ENCODE data around the gene INO80. TPM values are rescaled to one million over a fixed set of nuclear protein-coding genes. Genes with fewer than 3 reads are reported as not detected.
"Not testable (repeated sequence)": the region's sequence is repeated elsewhere in the genome, so short reads cannot be mapped to it uniquely, and the experiment has no call there.

The INO80 gene
- total RNA-seq, 4 donors from 2014 or later: 17.5 to 111 (median 40.1) TPM

GRCh38 chr15:41133454-41133853, 17.4 kb upstream of the INO80 start:
- TF ChIP-seq CTCF (IDR thresholded peaks at IDR 0.05) (no peak), POLR2A (IDR thresholded peaks at IDR 0.05) (no peak)
- Histone ChIP-seq H3K4me1 (no peaks in the 10 kb centered on the region), H3K4me3 (no peak overlapping the region), H3K36me3 (no peaks in the 10 kb centered on the region), H3K9me3 (no peaks in the 10 kb centered on the region), H3K27ac (no peak overlapping the region), H3K27me3 (no peaks in the 10 kb centered on the region)
- peak in 1 of 3 donors; percentile 19 for DNase-seq

DNA sequence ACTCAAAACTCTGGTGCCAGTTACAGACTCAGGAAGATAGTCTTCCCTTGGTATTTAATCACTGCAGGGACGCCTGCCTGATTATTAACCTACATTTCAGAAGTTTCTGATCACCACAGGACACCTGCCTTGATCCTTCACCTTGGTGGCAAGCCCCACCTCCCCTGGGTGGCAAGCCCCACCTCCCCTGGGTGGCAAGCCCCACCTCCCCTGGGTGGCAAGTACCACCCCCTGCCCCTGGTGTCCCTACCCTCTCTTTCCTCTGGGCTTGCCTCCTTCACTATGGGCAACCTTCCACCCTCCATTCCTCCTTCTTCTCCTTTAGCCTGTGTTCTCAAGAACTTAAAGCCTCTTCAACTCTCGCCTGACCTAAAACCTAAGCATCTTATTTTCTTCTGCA, 16.0 kb upstream of the INO80 start:
- peak in 1 of 3 donors; percentile 9 for DNase-seq
- H3K4me1 ChIP-seq, H3K36me3 ChIP-seq, H3K9me3 ChIP-seq, H3K27me3 ChIP-seq, H3K27ac ChIP-seq, H3K4me3 ChIP-seq: not testable (repeated sequence)

DNA sequence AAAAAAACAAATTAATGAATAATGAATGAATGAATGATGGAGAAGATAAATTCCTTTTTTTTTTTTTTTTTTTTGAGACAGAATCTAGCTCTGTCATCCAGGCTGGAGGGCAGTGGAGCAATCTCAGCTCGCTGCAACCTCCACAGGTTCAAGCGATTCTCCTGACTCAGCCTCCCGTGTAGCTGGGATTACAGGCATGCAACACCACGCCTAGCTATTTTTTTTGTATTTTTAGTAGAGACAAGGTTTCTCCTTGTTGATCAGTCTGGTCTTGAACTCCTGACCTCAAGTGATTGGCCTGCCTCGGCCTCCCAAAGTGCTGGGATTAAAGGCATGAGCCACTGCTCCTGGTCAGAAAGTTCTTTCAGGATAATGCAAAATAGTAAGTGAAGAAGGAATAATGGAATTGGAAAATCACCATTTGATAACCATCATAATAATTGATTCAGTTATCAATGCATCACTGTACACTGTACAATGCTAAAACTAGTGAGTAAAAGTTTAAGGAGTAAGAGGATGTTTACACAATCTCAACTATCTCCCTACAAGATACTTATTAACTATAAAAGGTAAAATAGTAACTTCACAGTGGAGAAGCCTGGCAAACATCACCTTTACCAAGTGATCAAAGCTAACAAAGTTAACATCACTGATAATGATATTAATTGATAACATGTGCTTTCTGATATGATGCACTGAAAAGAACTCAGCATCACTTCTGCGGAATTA, 12.3 kb upstream of the INO80 start:
- Histone ChIP-seq H3K4me1 (no peaks in the 10 kb centered on the region), H3K4me3 (no peak overlapping the region), H3K36me3 (no peaks in the 10 kb centered on the region), H3K27ac (no peak overlapping the region), H3K27me3 (no peaks in the 10 kb centered on the region), H3K9me3 (no peaks in the 10 kb centered on the region)
- DNase-seq: no peak
- TF ChIP-seq CTCF (IDR thresholded peaks at IDR 0.05) (no peak), POLR2A (IDR thresholded peaks at IDR 0.05) (no peak)

DNA sequence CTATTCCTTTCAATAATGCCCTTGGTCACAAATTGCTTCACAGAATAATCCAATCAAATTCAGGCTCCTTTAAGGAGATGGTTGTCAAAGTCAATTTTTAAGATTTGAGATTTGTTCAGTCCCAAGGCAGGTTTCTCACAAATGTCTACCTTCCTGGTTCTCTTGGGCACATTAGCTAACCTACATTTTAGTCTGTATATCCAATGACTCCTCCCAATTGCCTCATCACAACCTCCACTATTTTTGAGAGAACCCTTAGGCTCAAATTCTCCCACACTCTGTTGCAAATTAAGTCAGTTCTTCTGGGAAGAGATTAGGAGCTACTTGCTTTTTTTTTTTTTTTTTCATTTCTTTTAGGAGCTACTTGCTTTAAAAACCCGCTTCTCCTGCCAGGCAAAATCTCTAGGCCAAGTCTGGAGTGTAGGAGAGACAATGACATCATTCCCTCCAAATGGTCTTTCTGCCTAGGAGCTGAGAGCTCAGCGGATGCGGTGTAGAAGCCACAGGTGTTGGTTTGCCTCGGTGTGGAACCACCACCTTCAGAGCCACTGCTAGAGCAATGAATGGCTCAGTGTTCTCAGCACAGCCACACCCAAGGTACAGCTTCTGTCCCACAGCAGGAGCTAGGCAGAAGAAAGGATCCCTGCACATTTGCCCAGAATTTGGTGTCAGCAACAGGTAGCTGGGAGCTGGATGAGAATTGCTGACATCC, 10.0 kb upstream of the INO80 start:
- no peak for DNase-seq
- no peak overlapping the region for H3K27ac ChIP-seq

DNA sequence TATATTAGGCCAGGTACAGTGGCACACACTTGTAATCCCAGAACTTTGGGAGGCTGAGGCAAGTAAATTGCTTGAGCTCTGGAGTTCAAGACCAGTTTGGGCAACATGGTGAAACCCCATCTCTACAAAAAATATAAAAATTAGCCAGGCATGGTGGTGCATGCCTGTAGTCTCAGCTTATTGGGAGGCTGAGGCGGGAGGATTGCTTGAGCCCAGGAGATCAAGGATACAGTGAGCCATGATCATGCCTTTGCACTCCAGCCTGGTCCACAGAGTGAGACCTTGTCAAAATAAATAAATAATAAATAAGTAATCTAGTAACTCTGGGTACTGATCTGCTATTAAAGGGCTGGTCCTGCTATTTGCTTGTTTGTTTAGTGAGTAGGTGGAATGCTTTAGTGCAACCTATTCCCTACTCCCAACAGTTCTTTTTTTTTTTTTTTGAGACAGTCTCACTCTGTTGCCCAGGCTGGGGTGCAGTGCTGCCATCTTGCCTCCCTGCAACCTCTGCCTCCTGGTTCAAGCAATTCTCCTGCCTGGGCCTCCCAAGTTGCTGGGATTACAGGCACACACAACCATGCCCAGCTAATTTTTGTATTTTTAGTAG, 9.1 kb upstream of the INO80 start:
- Histone ChIP-seq H3K36me3 (no peaks in the 10 kb centered on the region), H3K4me1 (no peaks in the 10 kb centered on the region), H3K27me3 (no peaks in the 10 kb centered on the region), H3K9me3 (no peaks in the 10 kb centered on the region), H3K27ac (no peak overlapping the region), H3K4me3 (no peak overlapping the region)
- TF ChIP-seq CTCF (IDR thresholded peaks at IDR 0.05) (no peak), POLR2A (IDR thresholded peaks at IDR 0.05) (no peak)
- DNase-seq: no peak

More for the DNA sequence above, 10.0 kb upstream of the INO80 start:
- Histone ChIP-seq H3K9me3 (no peaks in the 10 kb centered on the region), H3K4me1 (no peaks in the 10 kb centered on the region), H3K27me3 (no peaks in the 10 kb centered on the region), H3K36me3 (no peaks in the 10 kb centered on the region), H3K4me3 (no peak overlapping the region)
- TF ChIP-seq CTCF (IDR thresholded peaks at IDR 0.05) (no peak), POLR2A (IDR thresholded peaks at IDR 0.05) (no peak)

DNA sequence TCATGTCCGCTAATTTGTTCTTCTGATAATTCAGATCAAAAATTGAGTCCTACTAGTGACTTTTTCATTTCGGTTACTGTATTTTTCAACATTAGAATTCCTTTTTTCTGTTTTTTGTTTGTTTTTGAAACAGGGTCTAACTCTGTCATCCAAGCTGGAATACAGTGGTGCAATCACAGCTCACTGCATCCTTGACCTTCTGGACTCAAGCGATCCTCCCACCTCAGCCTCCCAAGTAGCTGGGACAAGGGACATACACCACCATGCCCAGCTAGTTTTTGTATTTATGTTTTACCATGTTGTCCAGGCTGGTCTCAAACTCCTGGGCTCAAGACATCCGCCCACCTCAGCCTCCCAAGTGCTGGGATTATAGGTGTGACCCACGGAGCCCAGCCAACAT, 8.0 kb upstream of the INO80 start:
- Histone ChIP-seq H3K9me3 (no peaks in the 10 kb centered on the region), H3K36me3 (no peaks in the 10 kb centered on the region), H3K4me1 (no peaks in the 10 kb centered on the region), H3K27ac (no peak overlapping the region), H3K27me3 (no peaks in the 10 kb centered on the region), H3K4me3 (no peak overlapping the region)
- TF ChIP-seq POLR2A (IDR thresholded peaks at IDR 0.05): no peak
- no peak for DNase-seq
